Right lobe of liver (tissue), 4 donors: ENCODE results near the gene HSD17B12.

Experiments
- CTCF ChIP-seq, 4 donors: fragments of 200-600 bp in 3 of 4; fragments of 450-650 bp in 1 of 4; IDR thresholded peaks; one replicate each; pipeline versions ENCODE4 v1.5.1 to v1.8.0; 2016 to 2022; ENCODE audit warnings: antibody characterized with exemption in 4 of 4, mild to moderate bottlenecking in 2 of 4
- POLR2A ChIP-seq: fragments of 450-650 bp; IDR thresholded peaks from one replicate; pipeline ENCODE4 v1.6.1; 2017; ENCODE audit warnings: antibody characterized with exemption, mild to moderate bottlenecking
- donor health status: DM: no; HTN: no; CAD: no.
- donor health status: DM: no; HTN: no; CAD: no.
- donor health status: DM: no; HTN: yes; CAD: no.

DNA sequence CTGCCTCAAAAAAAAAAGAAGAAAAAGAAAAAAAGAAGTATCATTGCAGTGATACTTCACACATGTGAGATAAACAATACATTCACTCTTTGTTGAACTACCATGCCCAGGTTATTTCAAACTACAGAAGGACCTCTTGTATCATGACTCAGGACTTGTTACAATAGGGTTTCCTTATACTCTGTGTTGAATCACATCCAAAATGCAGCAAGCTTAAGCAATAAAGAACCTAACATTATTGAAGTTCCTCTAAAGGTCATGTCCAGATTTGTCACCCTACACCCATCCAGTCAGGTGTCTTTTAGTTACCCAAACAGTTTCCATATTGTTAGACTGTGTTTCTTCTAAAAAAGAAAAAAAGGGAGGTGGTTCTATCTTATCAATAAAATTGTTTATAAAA lies 173.2 kb downstream of the HSD17B12 start:
- no peak for TF ChIP-seq CTCF (IDR thresholded peaks at IDR 0.05)
- TF ChIP-seq POLR2A = no peak
